HepG2 (cell line): ENCODE results near the gene SNRPD3. TPM values are rescaled to one million over a fixed set of nuclear protein-coding genes. Genes with fewer than 3 reads are reported as not detected.

Experiments used
- EP300 ChIP-seq, 3 experiments: sonication (generic) in 1 of 3; formaldehyde crosslinking in 1 of 3; IDR thresholded peaks; 2 replicates each; pipeline versions ENCODE4 v1.5.1 to v1.6.1; 2011 to 2020; ENCODE audit warnings: low read depth in 2 of 3, low read length in 2 of 3, borderline replicate concordance in 1 of 3, improper control_type of control experiment in 1 of 3, mild to moderate bottlenecking in 1 of 3, missing genetic modification reagents in 1 of 3, moderate library complexity in 1 of 3
- HDAC2 ChIP-seq: sonication (generic); formaldehyde crosslinking; IDR thresholded peaks from 2 replicates; pipeline ENCODE4 v1.4.0; 2020; ENCODE audit warnings: missing genetic modification reagents
- HOXA3 ChIP-seq: sonication (generic); formaldehyde crosslinking; IDR thresholded peaks from 2 replicates; pipeline ENCODE4 v1.5.0; 2020; ENCODE audit warnings: missing genetic modification reagents
- KLF16 ChIP-seq, 2 experiments: sonication (generic) in 1 of 2; formaldehyde crosslinking in 1 of 2; IDR thresholded peaks; 2 replicates each; pipeline versions ENCODE4 v1.6.1 to v1.8.0; 2016 to 2023; ENCODE audit warnings: missing genetic modification reagents in 2 of 2, missing compliant biosample characterization in 1 of 2
- MTA1 ChIP-seq: sonication (generic); formaldehyde crosslinking; IDR thresholded peaks from 2 replicates; pipeline ENCODE4 v1.4.0; 2020; ENCODE audit warnings: missing genetic modification reagents, mild to moderate bottlenecking, borderline replicate concordance
- MYPOP ChIP-seq: sonication (generic); formaldehyde crosslinking; IDR thresholded peaks from 2 replicates; pipeline ENCODE4 v1.8.1; 2023; ENCODE audit warnings: mild to moderate bottlenecking, moderate library complexity, missing genetic modification reagents
- NFIC ChIP-seq: IDR thresholded peaks from 2 replicates; pipeline ENCODE4 v1.6.1; 2012; ENCODE audit warnings: mild to moderate bottlenecking, low read length, inconsistent platforms
- NR2F2 ChIP-seq: IDR thresholded peaks from 2 replicates; pipeline ENCODE4 v1.6.1; 2012; ENCODE audit warnings: low read depth, inconsistent platforms, borderline replicate concordance
- POGZ ChIP-seq: sonication (generic); formaldehyde crosslinking; IDR thresholded peaks from 2 replicates; pipeline ENCODE4 v1.4.0; 2020; ENCODE audit warnings: mild to moderate bottlenecking, missing genetic modification reagents
- RFXAP ChIP-seq: sonication (generic); formaldehyde crosslinking; IDR thresholded peaks from 2 replicates; pipeline ENCODE4 v1.4.0; 2020; ENCODE audit warnings: missing genetic modification reagents, borderline replicate concordance
- TCF12 ChIP-seq, 2 experiments: fragments of 450-650 bp in 1 of 2; sonication (generic) in 1 of 2; formaldehyde crosslinking in 1 of 2; IDR thresholded peaks; 2 replicates each; pipeline versions ENCODE4 v1.6.1 to v1.8.0; 2017 to 2022; ENCODE audit warnings: antibody characterized with exemption in 1 of 2, mild to moderate bottlenecking in 1 of 2, missing genetic modification reagents in 1 of 2, moderate library complexity in 1 of 2
- TFAP4 ChIP-seq: sonication (generic); IDR thresholded peaks from 2 replicates; pipeline ENCODE4 v1.6.1; 2016; ENCODE audit warnings: low read depth, borderline replicate concordance
- ZGPAT ChIP-seq: IDR thresholded peaks from 2 replicates; pipeline ENCODE4 v1.6.1; 2016; ENCODE audit warnings: mild to moderate bottlenecking
- ZMAT3 ChIP-seq: sonication (generic); formaldehyde crosslinking; conservative IDR thresholded peaks from 2 replicates; pipeline ENCODE4 v1.7.0; 2021; ENCODE audit warnings: missing genetic modification reagents
- ZNF414 ChIP-seq: sonication (generic); formaldehyde crosslinking; IDR thresholded peaks from 2 replicates; pipeline ENCODE4 v1.5.0; 2020; ENCODE audit warnings: missing genetic modification reagents
- ZNF609 ChIP-seq: sonication (generic); formaldehyde crosslinking; IDR thresholded peaks from 2 replicates; pipeline ENCODE4 v1.4.0; 2020; ENCODE audit warnings: mild to moderate bottlenecking, missing genetic modification reagents, borderline replicate concordance
- ZNF691 ChIP-seq: sonication (generic); formaldehyde crosslinking; IDR thresholded peaks from 2 replicates; pipeline ENCODE4 v1.4.0; 2020; ENCODE audit warnings: missing genetic modification reagents, low read depth, mild to moderate bottlenecking, borderline replicate concordance
- ZNF772 ChIP-seq: sonication (generic); formaldehyde crosslinking; IDR thresholded peaks from 2 replicates; pipeline ENCODE4 v1.5.0; 2020; ENCODE audit warnings: mild to moderate bottlenecking, missing genetic modification reagents
- polyA plus RNA-seq, 8 experiments: library from polyadenylated mRNA; depleted of rRNA in 3 of 8; stranded (reverse) in 7 of 8; unstranded in 1 of 8; fragments of >200 nt; fragmentation: Illumina TruSeq in 4 of 8; extraction: Trizol in 4 of 8; gene quantifications; 2 replicates each; pipeline versions ENCODE4 v1.2.1 to v1.2.3, GENCODE V29; 2011 to 2016; ENCODE audit warnings: low read depth in 4 of 8, missing spikeins in 1 of 8, mixed read lengths in 1 of 8; ENCODE audit not compliant: insufficient read depth in 1 of 8
- total RNA-seq, 5 experiments: library from RNA; depleted of rRNA; stranded (reverse); fragments of >200 nt; fragmentation: Illumina TruSeq; extraction: Trizol; gene quantifications; 2 replicates each; pipeline ENCODE4 v1.2.3, GENCODE V29; 2016; ENCODE audit warnings: low read depth in 1 of 5

SNRPD3 gene
- total and polyA plus RNA-seq, 2 of the 13 experiments (the other 11 are each of a cell fraction or from before 2014, with no cell fraction given) = 110 to 209 TPM

- TF ChIP-seq MYPOP (CRISPR knock-in tag) (no peak), ZGPAT (CRISPR knock-in tag) (peak; percentile 70), RFXAP (CRISPR knock-in tag) (peak; percentile 38; the same call in 1 of the 2 replicates), POGZ (peak; percentile 4; the same call in 1 of the 2 replicates), NR2F2 (no peak), ZNF691 (CRISPR knock-in tag) (peak; percentile 73), TFAP4 (peak; percentile 50; the same call in 1 of the 2 replicates), ZNF414 (CRISPR knock-in tag) (0 out of 2 replicates have a peak, but pooled peaks have one; percentile 40), TCF12 (IDR thresholded peaks at IDR 0.05) (no peak), TCF12 (CRISPR knock-in tag; IDR thresholded peaks at IDR 0.05) (no peak), EP300 (IDR thresholded peaks at IDR 0.05; ENCODE audit: low read depth in 2 of 2, low read length in 2 of 2) (0 out of 4 replicates have a peak, but pooled peaks of 1 of the 2 experiments have one; percentile 19), EP300 (CRISPR knock-in tag; IDR thresholded peaks at IDR 0.05; ENCODE audit: borderline replicate concordance) (no peak), NFIC (no peak), ZNF772 (CRISPR knock-in tag) (0 out of 2 replicates have a peak, but pooled peaks have one; percentile 34), HOXA3 (CRISPR knock-in tag) (peak; percentile 50; the same call in 1 of the 2 replicates), ZMAT3 (0 out of 2 replicates have a peak, but pooled peaks have one; percentile 29), ZNF609 (peak; percentile 59; the same call in 1 of the 2 replicates), HDAC2 (CRISPR knock-in tag) (peak; percentile 65; the same call in 1 of the 2 replicates), KLF16 (CRISPR knock-in tag; IDR thresholded peaks at IDR 0.05) (peak in 1 of 2 experiments; percentile 81; a peak in 1 of 4 replicates), MTA1 (CRISPR knock-in tag) (0 out of 2 replicates have a peak, but pooled peaks have one; percentile 20)
Observed at GRCh38 chr22:24521791-24522245, 34.0 kb upstream of the SNRPD3 start (continued).
